CD1c-positive myeloid dendritic cell (primary cell): ENCODE data around the gene ZNF746.
"Not testable (repeated sequence)": the region's sequence is repeated elsewhere in the genome, so short reads cannot be mapped to it uniquely, and the experiment has no call there.

Experiments used
- DNase-seq: peaks from one replicate; pipeline ENCODE4 v3.0.0-alpha.2; 2016; ENCODE audit errors: extremely low spot score

The ZNF746 gene

GRCh38 chr7:149497467-149498261 lies at the start of gene ZNF746:
Gene ZNF746, minus strand, starts transcription at chr7:149497809. Its CDS starts 273 bp downstream, at chr7:149497536.
- DNase-seq = peak; percentile 93

GRCh38 chr7:149547126-149547525 lies 49.5 kb upstream of the ZNF746 start:
- DNase-seq = no peak

GRCh38 chr7:149546331-149546730 lies 48.7 kb upstream of the ZNF746 start:
- DNase-seq = no peak

GRCh38 chr7:149544028-149544427 lies 46.4 kb upstream of the ZNF746 start:
- DNase-seq = no peak

GRCh38 chr7:149532654-149533053 lies 35.0 kb upstream of the ZNF746 start:
- DNase-seq = no peak

GRCh38 chr7:149529136-149529718 lies 31.6 kb upstream of the ZNF746 start:
- no peak for DNase-seq

- DNase-seq = no peak
Observed at GRCh38 chr7:149527414-149527813, 29.8 kb upstream of the ZNF746 start.

GRCh38 chr7:149525280-149525679 lies 27.7 kb upstream of the ZNF746 start:
- DNase-seq = no peak

GRCh38 chr7:149524394-149524793 lies 26.8 kb upstream of the ZNF746 start:
- no peak for DNase-seq

GRCh38 chr7:149510248-149510647 lies 12.6 kb upstream of the ZNF746 start:
- no peak for DNase-seq

GRCh38 chr7:149509774-149510173 lies 12.2 kb upstream of the ZNF746 start:
- no peak for DNase-seq

- DNase-seq = no peak
Observed at GRCh38 chr7:149505551-149505950, 7.9 kb upstream of the ZNF746 start.

GRCh38 chr7:149501651-149502050 lies 4.0 kb upstream of the ZNF746 start:
- DNase-seq = no peak

- DNase-seq = no peak
Observed at GRCh38 chr7:149500910-149501309, 3.3 kb upstream of the ZNF746 start.

- DNase-seq = no peak
Observed at GRCh38 chr7:149500201-149500600, 2.6 kb upstream of the ZNF746 start.

GRCh38 chr7:149498811-149499210 lies 1.2 kb upstream of the ZNF746 start:
- DNase-seq = no peak

GRCh38 chr7:149496642-149497391 lies 792 bp downstream of the ZNF746 start:
- peak; percentile 16 for DNase-seq

- peak; percentile 4 for DNase-seq
Observed at GRCh38 chr7:149495785-149496641, 1.6 kb downstream of the ZNF746 start.

- peak; percentile 83 for DNase-seq
Observed at GRCh38 chr7:149494738-149495368, 2.8 kb downstream of the ZNF746 start.

GRCh38 chr7:149493975-149494374 lies 3.6 kb downstream of the ZNF746 start:
- DNase-seq = not testable (repeated sequence)

- no peak for DNase-seq
Observed at GRCh38 chr7:149493366-149493765, 4.2 kb downstream of the ZNF746 start.
